Spleen (tissue), 13 donors: ENCODE results near the gene FAM199X. TPM values are rescaled to one million over a fixed set of nuclear protein-coding genes. Genes with fewer than 3 reads are reported as not detected.

Experiments used
- DNase-seq: peaks from one replicate; pipeline ENCODE4 v3.0.0-alpha.2; 2020
- H3K27ac ChIP-seq, 8 donors: fragments of 200-600 bp; sonication (generic) in 7 of 8; 1 replicate in 4 of 8; 2 replicates in 4 of 8; pipeline versions ENCODE4 v1.5.0 to v1.8.0; 2016 to 2021; ENCODE audit warnings: inconsistent platforms in 4 of 8, mild to moderate bottlenecking in 4 of 8, moderate library complexity in 1 of 8
- H3K27me3 ChIP-seq, 7 donors: fragments of 200-600 bp; sonication (generic) in 6 of 7; replicated peaks in 1 of 7; 1 replicate in 4 of 7; 2 replicates in 3 of 7; pipeline versions ENCODE4 v1.5.0 to v1.8.0; 2016 to 2021; ENCODE audit warnings: inconsistent platforms in 3 of 7, mild to moderate bottlenecking in 1 of 7
- H3K36me3 ChIP-seq, 6 donors: fragments of 200-600 bp; sonication (generic) in 5 of 6; 1 replicate in 4 of 6; 2 replicates in 2 of 6; pipeline versions ENCODE4 v1.5.0 to v1.8.0; 2016 to 2021; ENCODE audit warnings: inconsistent platforms in 2 of 6
- H3K4me1 ChIP-seq, 6 donors: fragments of 200-600 bp; sonication (generic) in 5 of 6; 1 replicate in 3 of 6; 2 replicates in 3 of 6; pipeline versions ENCODE4 v1.5.0 to v1.8.0; 2016 to 2021; ENCODE audit warnings: inconsistent platforms in 3 of 6
- H3K4me3 ChIP-seq, 8 donors: fragments of 200-600 bp; sonication (generic) in 7 of 8; 1 replicate in 4 of 8; 2 replicates in 4 of 8; pipeline versions ENCODE4 v1.5.0 to v1.8.0; 2016 to 2021; ENCODE audit warnings: inconsistent platforms in 4 of 8, mild to moderate bottlenecking in 4 of 8, moderate library complexity in 2 of 8
- H3K9me3 ChIP-seq, 8 donors: fragments of 200-600 bp; sonication (generic) in 7 of 8; 1 replicate in 4 of 8; 2 replicates in 4 of 8; pipeline versions ENCODE4 v1.5.0 to v1.8.0; 2016 to 2021; ENCODE audit warnings: inconsistent platforms in 4 of 8
- CTCF ChIP-seq, 11 experiments: fragments of 200-600 bp in 7 of 11; fragments of 450-650 bp in 4 of 11; sonication (generic) in 4 of 11; IDR thresholded peaks in 8 of 11; conservative IDR thresholded peaks in 3 of 11; 1 replicate in 7 of 11; 2 replicates in 4 of 11; pipeline versions ENCODE4 v1.4.0 to v1.8.0; 2016 to 2021; ENCODE audit warnings: antibody characterized with exemption in 11 of 11, inconsistent platforms in 4 of 11, mild to moderate bottlenecking in 1 of 11
- POLR2A ChIP-seq, 3 donors: fragments of 450-650 bp; IDR thresholded peaks; one replicate each; pipeline ENCODE4 v1.5.1; 2017; ENCODE audit warnings: antibody characterized with exemption in 3 of 3, mild to moderate bottlenecking in 1 of 3
- POLR2AphosphoS5 ChIP-seq, 3 donors: sonication (generic); formaldehyde crosslinking; IDR thresholded peaks; one replicate each; pipeline ENCODE4 v1.5.1; 2017; ENCODE audit warnings: antibody characterized with exemption in 3 of 3
- WGBS, 5 donors: extraction: QIAGEN DNeasy Blood & Tissue Kit in 3 of 5; methylation state at CpG; one replicate each; pipeline versions ENCODE4 v1.1.5 to v1.1.7; 2013 to 2018; 5-methylcytosine and 5-hydroxymethylcytosine counted together
- intact Hi-C: fragments of 100-400 bp; cut with DNase I; formaldehyde crosslinking; loops from one replicate; pipeline ENCODE4 v1.15.0; 2023; ENCODE audit warnings: low total_unique reads
- long read RNA-seq, 2 donors: transcript quantifications; one replicate each; lab custom pipeline, GENCODE V29; 2026
- polyA plus RNA-seq, 3 donors: library from polyadenylated mRNA; stranded (reverse); fragments of 200-250 nt; gene quantifications; one replicate each; pipeline ENCODE4 v1.2.1, GENCODE V29; 2013
- total RNA-seq, 7 donors: library from RNA; depleted of rRNA in 3 of 7; stranded (reverse); fragments of >200 nt in 3 of 7; fragmentation: NEBNext Ultra II Directional in 4 of 7; extraction: Animal tissue kit (Norgen Biotek cat#: 25700) in 4 of 7; gene quantifications; one replicate each; pipeline versions ENCODE4 v1.1.0 to v1.2.1, GENCODE V29; 2016 to 2021
- donor health status: healthy with polysubstance abuse.
- donor health status: DM: no; HTN: no; CAD: no; lungs with moderate emphysema.
- donor health status: DM: no; HTN: no; CAD: no.
- donor health status: Bipolar disorder and iron deficiency.
- donor health status: healthy.
- donor health status: DM: no; HTN: no; CAD: no.
- donor health status: DM: yes; HTN: yes; CAD: no.

The FAM199X gene
- 10 to 100 TPM; 15.3 to 24.6 (median 19.2) TPM for total RNA-seq
- polyA plus RNA-seq: 1 to 10 TPM; 5.5 to 8.0 (median 5.6) TPM
- long read RNA-seq, donor 1, full-length matches to known transcripts: 2 of 2 reads
- long read RNA-seq, donor 1, partial matches to known transcripts: 0 of 2 reads
- long read RNA-seq, donor 1, other reads (novel, unspliced or antisense): 0 of 2 reads
- long read RNA-seq, donor 2, full-length matches to known transcripts: 4 of 4 reads
- long read RNA-seq, donor 2, partial matches to known transcripts: 0 of 4 reads
- long read RNA-seq, donor 2, other reads (novel, unspliced or antisense): 0 of 4 reads

- H3K36me3 ChIP-seq: peaks cover 0 to 5% (median 0%) of the 10 kb centered on the region in 6 donors
- H3K27me3 ChIP-seq: no peaks in the 10 kb centered on the region
- peak; percentile 52 to 95 (median 88) for TF ChIP-seq CTCF (IDR thresholded peaks at IDR 0.05 in 8 of 11, conservative IDR thresholded peaks at IDR 0.05 in 3 of 11)
- peak; percentile 58 to 84 (median 83) for TF ChIP-seq POLR2AphosphoS5 (IDR thresholded peaks at IDR 0.05)
- TF ChIP-seq POLR2A (IDR thresholded peaks at IDR 0.05): peak in 1 of 3 donors; percentile 56
- peak within 1 kb of the TSS; percentile 57 to 89 (median 64) for H3K4me3 ChIP-seq
- WGBS, 5 donors: 2 to 58% (median 7%) methylated on average over 13 to 69 of the region's 71 CpGs
- intact Hi-C loops: no loop called here
- DNase-seq: peak; percentile 97
- H3K4me1 ChIP-seq: peaks cover 4 to 38% (median 17%) of the 10 kb centered on the region in 6 donors
- no peaks in the 10 kb centered on the region for H3K9me3 ChIP-seq
- peak within 1 kb of the TSS; percentile 66 to 93 (median 86) for H3K27ac ChIP-seq
Measured at GRCh38 chrX:104165894-104166734, at the start of gene FAM199X. Gene FAM199X (plus strand): TSS chrX:104166453. CDS start chrX:104166786, 333 bp downstream.

GRCh38 chrX:104117759-104118158, 48.5 kb upstream of the FAM199X start:
- intact Hi-C loops: no loop called here
- peaks cover 0 to 26% (median 9%) of the 10 kb centered on the region in 6 donors for H3K4me1 ChIP-seq
- DNase-seq: no peak
- no peak for TF ChIP-seq CTCF (IDR thresholded peaks at IDR 0.05 in 8 of 11, conservative IDR thresholded peaks at IDR 0.05 in 3 of 11)
- no peak for TF ChIP-seq POLR2A (IDR thresholded peaks at IDR 0.05)
- no peak for TF ChIP-seq POLR2AphosphoS5 (IDR thresholded peaks at IDR 0.05)
- no peak overlapping the region for H3K27ac ChIP-seq
- H3K27me3 ChIP-seq: no peaks in the 10 kb centered on the region
- no peaks in the 10 kb centered on the region for H3K9me3 ChIP-seq
- H3K36me3 ChIP-seq: no peaks in the 10 kb centered on the region
- no peak overlapping the region for H3K4me3 ChIP-seq

GRCh38 chrX:104118765-104119164, 47.5 kb upstream of the FAM199X start:
- no peak overlapping the region for H3K4me3 ChIP-seq
- H3K9me3 ChIP-seq: no peaks in the 10 kb centered on the region
- H3K27ac ChIP-seq: no peak overlapping the region
- no peak for DNase-seq
- H3K4me1 ChIP-seq: peaks cover 0 to 29% (median 11%) of the 10 kb centered on the region in 6 donors
- TF ChIP-seq POLR2AphosphoS5 (IDR thresholded peaks at IDR 0.05): no peak
- no peak for TF ChIP-seq CTCF (IDR thresholded peaks at IDR 0.05 in 8 of 11, conservative IDR thresholded peaks at IDR 0.05 in 3 of 11)
- TF ChIP-seq POLR2A (IDR thresholded peaks at IDR 0.05): no peak
- WGBS, 5 donors: 61 to 91% (median 73%) methylated on average over 1 of the region's 1 CpG
- intact Hi-C loops: no loop called here
- H3K27me3 ChIP-seq: no peaks in the 10 kb centered on the region
- no peaks in the 10 kb centered on the region for H3K36me3 ChIP-seq

- H3K4me3 ChIP-seq: no peak overlapping the region
- H3K9me3 ChIP-seq: no peaks in the 10 kb centered on the region
- no peaks in the 10 kb centered on the region for H3K27me3 ChIP-seq
- no peak for DNase-seq
- intact Hi-C loops: no loop called here
- TF ChIP-seq CTCF (IDR thresholded peaks at IDR 0.05 in 8 of 11, conservative IDR thresholded peaks at IDR 0.05 in 3 of 11): no peak
- no peak for TF ChIP-seq POLR2AphosphoS5 (IDR thresholded peaks at IDR 0.05)
- TF ChIP-seq POLR2A (IDR thresholded peaks at IDR 0.05): no peak
- no peaks in the 10 kb centered on the region for H3K36me3 ChIP-seq
- H3K4me1 ChIP-seq: peaks cover 0 to 45% (median 10%) of the 10 kb centered on the region in 6 donors
- 3 to 35% (median 11%) methylated on average over 5 of the region's 5 CpGs for WGBS, 5 donors
- peak overlapping the region in 4 of 8 donors; percentile 52 to 72 (median 64) for H3K27ac ChIP-seq
Measured at GRCh38 chrX:104122829-104123228, 43.4 kb upstream of the FAM199X start.
